ENCODE results near the gene AURKB. TPM values are rescaled to one million over a fixed set of nuclear protein-coding genes. Genes with fewer than 3 reads are reported as not detected.
A peak's percentile ranks its signal among the peaks of the same experiment; 100 is the strongest.

Gene AURKB
- total RNA-seq, 1 experiment from 2014 or later = 78.3 TPM

DNA sequence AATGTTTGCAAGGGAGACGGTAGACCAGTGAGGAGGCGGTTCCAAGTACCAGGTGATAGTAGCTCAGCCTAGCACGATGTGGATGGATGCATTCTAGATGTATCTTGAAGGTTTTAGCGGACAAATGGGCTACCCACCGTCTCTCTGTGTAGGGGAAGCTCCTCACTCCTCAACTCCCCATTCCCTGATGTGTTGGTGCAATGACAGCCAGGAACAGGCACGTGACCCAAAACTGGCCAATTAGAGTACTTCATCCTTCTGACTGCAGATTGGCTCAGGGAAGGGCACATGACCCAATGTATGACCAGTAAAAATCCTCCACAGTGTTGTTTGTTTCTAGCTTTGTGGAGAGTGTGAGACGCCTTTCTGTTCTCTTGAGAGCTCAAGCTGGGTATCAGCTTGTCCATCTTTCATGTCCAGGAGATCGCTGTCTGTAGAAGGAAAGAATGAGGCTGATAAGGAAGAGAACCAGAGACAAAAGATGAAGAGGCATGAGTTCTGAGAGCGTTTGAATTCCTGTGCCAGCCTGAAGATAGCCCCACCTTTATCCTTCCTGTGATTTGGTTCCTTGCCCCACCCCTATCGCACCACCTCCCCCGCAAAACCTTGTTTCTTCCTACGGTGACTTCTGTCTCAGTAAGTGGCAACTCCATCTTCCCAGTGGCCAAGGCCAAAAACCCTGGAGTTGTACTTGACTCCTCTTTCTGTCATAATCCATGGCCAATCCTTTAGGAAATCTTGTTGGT, 18.1 kb downstream of the AURKB start:
- in situ Hi-C loops (cut with HindIII; ENCODE audit: low pct_unique_long_range_greater_than_20kb, low sequenced_read_pairs) = no loop called here
- peak; percentile 87 for DNase-seq (ENCODE audit: low read depth)

- no peak for DNase-seq (ENCODE audit: low read depth)
- in situ Hi-C loops (cut with HindIII; ENCODE audit: low pct_unique_long_range_greater_than_20kb, low sequenced_read_pairs) = no loop called here
Measured at GRCh38 chr17:8190506-8190905, 19.9 kb downstream of the AURKB start.

GRCh38 chr17:8189711-8190477, 20.5 kb downstream of the AURKB start, which contains the start of gene BORCS6:
Gene BORCS6 (minus strand): TSS chr17:8190180. CDS start chr17:8190140, 40 bp downstream.
- peak; percentile 93 for DNase-seq (ENCODE audit: low read depth)
- in situ Hi-C loops (cut with HindIII; ENCODE audit: low pct_unique_long_range_greater_than_20kb, low sequenced_read_pairs) = no loop called here

DNA sequence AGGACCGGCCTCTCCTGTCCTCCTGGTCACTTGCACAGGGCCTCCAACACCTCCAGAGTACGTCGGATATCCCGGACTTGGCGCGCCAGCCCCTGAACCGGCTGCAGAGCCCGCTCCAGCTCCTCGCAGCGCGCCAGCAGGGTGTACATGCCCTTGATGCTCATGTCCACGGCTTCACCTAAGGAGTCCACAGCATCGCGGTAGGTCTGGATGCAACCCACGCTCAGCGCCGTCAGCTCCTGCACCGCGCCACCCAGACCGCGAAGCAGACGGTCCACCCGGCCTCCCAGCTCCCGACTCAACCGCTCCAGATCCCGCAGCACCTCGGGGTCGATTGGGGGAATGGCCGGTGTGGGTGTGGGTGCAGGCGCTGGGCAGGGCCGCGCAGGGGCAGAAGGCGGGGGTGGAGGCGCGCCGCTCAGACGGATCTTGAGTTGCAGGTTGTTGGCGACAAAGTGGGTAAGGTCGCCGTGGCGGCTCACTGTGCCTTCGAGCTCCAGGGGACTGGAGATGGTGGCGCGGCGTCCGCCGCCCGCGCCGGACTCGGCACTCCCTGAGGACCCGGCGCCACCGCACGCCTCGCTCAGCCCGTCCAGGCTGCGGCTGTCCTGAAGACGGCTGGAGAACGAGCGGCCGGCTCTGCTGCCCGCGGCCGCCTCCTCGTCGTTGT, 21.2 kb downstream of the AURKB start:
- in situ Hi-C loops (cut with HindIII; ENCODE audit: low pct_unique_long_range_greater_than_20kb, low sequenced_read_pairs) = no loop called here
- no peak for DNase-seq (ENCODE audit: low read depth)

GRCh38 chr17:8188263-8188839, 22.0 kb downstream of the AURKB start:
- in situ Hi-C loops (cut with HindIII; ENCODE audit: low pct_unique_long_range_greater_than_20kb, low sequenced_read_pairs) = no loop called here
- no peak for DNase-seq (ENCODE audit: low read depth)

- DNase-seq (ENCODE audit: low read depth) = peak; percentile 98
- in situ Hi-C loops (cut with HindIII; ENCODE audit: low pct_unique_long_range_greater_than_20kb, low sequenced_read_pairs) = no loop called here
Measured at GRCh38 chr17:8187517-8188262, 22.7 kb downstream of the AURKB start.

DNA sequence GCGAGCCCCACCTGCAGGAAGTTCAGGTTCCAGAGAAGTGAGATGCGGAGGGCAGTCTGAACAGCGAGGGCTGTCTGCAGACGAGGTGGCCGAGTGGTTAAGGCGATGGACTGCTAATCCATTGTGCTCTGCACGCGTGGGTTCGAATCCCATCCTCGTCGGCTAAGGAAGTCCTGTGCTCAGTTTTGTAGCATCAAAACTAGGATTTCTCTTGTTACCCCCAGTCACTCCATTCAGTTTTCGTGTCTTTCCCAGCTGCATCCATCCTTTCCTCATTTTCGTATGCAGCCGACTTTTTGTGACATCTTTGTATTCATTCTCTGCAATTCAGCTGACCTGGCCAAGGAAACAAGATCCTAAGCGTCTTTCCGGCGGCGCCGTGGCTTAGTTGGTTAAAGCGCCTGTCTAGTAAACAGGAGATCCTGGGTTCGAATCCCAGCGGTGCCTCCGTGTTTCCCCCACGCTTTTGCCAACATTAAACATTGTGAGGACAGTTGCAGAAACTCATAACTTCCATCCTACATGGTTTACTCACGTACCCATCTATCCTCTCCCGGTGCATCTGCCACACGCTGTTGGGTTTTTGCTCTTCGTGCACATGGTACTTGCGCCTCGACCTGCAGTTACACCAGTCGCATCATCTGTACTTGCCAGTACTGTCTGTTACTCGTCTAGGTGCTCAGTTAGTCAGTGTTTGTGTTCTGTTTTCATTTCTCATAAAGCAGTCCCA, 23.4 kb downstream of the AURKB start:
- DNase-seq (ENCODE audit: low read depth) = peak; percentile 91
- in situ Hi-C loops (cut with HindIII; ENCODE audit: low pct_unique_long_range_greater_than_20kb, low sequenced_read_pairs) = no loop called here

GRCh38 chr17:8186446-8186786, 24.0 kb downstream of the AURKB start:
- DNase-seq (ENCODE audit: low read depth) = no peak
- in situ Hi-C loops (cut with HindIII; ENCODE audit: low pct_unique_long_range_greater_than_20kb, low sequenced_read_pairs) = no loop called here

DNA sequence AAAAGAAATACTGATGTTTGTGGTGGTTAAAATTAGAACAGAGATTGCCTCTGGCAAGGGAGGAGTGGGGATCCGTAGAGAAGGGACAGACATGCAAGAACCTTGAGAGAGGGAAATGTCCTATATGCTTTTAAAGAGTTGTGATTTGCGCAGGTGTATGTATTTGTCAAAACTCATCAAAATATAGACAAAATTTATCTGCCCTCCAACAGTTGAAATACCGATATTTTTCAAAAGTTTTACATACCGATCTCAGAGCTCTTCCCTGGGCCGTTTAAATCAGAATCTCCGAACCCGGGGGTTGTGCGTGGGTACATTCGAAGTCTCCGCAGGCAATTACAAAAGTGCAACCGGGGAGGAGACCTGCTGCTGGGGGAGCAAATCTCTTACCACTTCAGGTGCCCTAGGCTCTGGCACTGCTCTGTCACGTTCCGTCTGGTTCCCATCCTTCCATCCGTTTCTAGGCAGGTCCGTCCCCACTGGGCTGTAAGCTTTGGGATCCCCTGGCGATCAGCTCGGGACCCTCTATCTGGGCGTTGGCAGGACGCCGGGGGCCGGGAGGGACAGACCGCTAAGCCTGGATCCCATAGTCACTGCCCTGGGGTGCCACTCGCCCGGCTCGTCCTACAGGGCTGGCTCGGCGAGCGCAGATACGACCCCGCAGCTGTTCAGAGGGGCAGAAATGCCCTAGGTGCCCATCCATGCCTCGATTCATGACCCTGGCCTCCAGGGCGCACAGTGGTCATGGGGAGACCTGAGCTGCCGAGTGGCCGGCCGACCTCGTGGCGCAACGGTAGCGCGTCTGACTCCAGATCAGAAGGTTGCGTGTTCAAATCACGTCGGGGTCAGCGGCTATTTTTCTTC, 24.6 kb downstream of the AURKB start:
- peak; percentile 75 for DNase-seq (ENCODE audit: low read depth)
- in situ Hi-C loops (cut with HindIII; ENCODE audit: low pct_unique_long_range_greater_than_20kb, low sequenced_read_pairs) = no loop called here

DNA sequence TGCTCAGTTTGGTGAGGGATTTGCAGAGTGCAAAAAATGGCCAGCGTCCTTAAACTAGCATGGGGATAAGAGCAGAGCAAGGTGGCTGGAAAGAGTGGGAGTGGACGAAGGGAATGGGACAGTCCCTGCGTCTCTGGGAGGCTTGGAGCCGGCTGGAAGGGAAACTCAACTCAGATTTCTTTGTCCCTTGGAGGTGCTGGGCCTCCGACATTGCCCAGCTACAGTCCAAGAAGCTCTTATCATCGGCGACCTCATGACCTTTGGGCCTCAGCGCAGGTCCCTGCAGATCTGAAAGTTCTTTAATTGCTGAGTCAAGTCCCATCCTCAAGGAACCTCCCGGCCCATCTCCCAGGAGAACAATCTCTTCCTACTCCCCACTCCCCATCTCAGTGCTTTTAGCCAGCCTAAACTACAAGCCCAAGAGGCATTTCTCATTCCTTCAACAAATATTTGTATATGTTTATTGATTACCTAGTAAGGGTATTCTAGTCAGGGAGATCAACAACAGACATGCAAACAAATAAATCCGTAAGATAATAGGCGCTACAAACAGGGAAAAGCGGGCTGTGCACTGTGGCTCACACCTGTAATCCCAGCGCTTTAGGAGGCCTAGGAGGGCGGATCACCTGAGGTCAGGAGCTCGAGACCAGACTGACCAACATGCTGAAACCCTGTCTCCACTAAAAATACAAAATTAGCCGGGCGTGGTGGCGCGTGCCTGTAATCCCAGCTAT, 33.2 kb downstream of the AURKB start:
- in situ Hi-C loops (cut with HindIII; ENCODE audit: low pct_unique_long_range_greater_than_20kb, low sequenced_read_pairs) = no loop called here

GRCh38 chr17:8176197-8176940, 34.0 kb downstream of the AURKB start, which contains the start of gene TMEM107:
Gene TMEM107 (minus strand): TSS chr17:8176380. CDS start chr17:8176286, 94 bp downstream.
- in situ Hi-C loops (cut with HindIII; ENCODE audit: low pct_unique_long_range_greater_than_20kb, low sequenced_read_pairs) = no loop called here
- DNase-seq (ENCODE audit: low read depth) = peak; percentile 83

More for the DNA sequence above, 33.2 kb downstream of the AURKB start:
- no peak for DNase-seq (ENCODE audit: low read depth)

DNA sequence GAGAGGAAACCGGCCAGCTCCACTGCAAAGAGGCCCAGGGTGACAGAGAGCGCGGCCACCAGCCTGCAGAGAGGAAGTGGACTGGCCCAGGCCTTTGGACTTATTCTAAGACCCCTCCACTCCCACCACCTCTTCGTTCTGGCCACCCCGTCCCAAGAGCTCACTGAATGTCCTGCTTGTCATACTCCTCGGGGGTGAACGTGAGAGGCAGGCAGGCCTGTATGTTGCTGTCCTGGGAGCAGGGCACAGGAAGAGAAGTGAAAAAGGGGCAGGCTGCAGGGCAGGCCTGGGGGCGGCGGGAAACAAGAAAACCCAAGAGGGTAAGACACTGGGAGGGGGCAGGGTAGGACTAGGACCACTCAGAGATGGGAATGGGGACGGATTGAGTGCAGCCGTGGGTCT, 34.6 kb downstream of the AURKB start:
- no peak for DNase-seq (ENCODE audit: low read depth)
- in situ Hi-C loops (cut with HindIII; ENCODE audit: low pct_unique_long_range_greater_than_20kb, low sequenced_read_pairs) = no loop called here

- no peak for DNase-seq (ENCODE audit: low read depth)
- in situ Hi-C loops (cut with HindIII; ENCODE audit: low pct_unique_long_range_greater_than_20kb, low sequenced_read_pairs) = no loop called here
Measured at GRCh38 chr17:8173871-8174322, 36.5 kb downstream of the AURKB start.

GRCh38 chr17:8173056-8173870, 37.1 kb downstream of the AURKB start:
- in situ Hi-C loops (cut with HindIII; ENCODE audit: low pct_unique_long_range_greater_than_20kb, low sequenced_read_pairs) = no loop called here
- peak; percentile 97 for DNase-seq (ENCODE audit: low read depth)
